WTC11 (cell line): ENCODE data around the gene HLX. TPM values are rescaled to one million over a fixed set of nuclear protein-coding genes. Genes with fewer than 3 reads are reported as not detected.

Experiments
- ATAC-seq: fragments of 200-7000 bp; cut with Tn5 transposase; 2 replicates; pipeline ENCODE4 v1.10.0; 2021; ENCODE audit warnings: mild to moderate bottlenecking, moderate library complexity
- CTCF ChIA-PET: fragments of 300-600 bp; sonication (Branson Sonifier 250); formaldehyde crosslinking; loops from one replicate; lab custom pipeline; 2021; ENCODE audit warnings: antibody characterized with exemption; lab: Charles Lee
- POLR2A ChIA-PET: fragments of 350-600 bp; sonication (Branson Sonifier 250); formaldehyde crosslinking; loops from one replicate; lab custom pipeline; 2021; ENCODE audit warnings: antibody characterized with exemption; lab: Charles Lee
- DNase-seq: peaks from one replicate; pipeline ENCODE4 v3.0.0; 2021; ENCODE audit warnings: low spot score
- H3K27ac Mint-ChIP-seq: 2 replicates; pipeline ENCODE4 v1.8.0; 2021; ENCODE audit warnings: mixed read lengths
- H3K27me3 Mint-ChIP-seq: 2 replicates; pipeline ENCODE4 v1.8.0; 2021; ENCODE audit warnings: low read depth, mild to moderate bottlenecking, moderate library complexity, mixed read lengths
- H3K36me3 Mint-ChIP-seq: 2 replicates; pipeline ENCODE4 v1.8.0; 2021; ENCODE audit warnings: mixed read lengths
- H3K4me1 Mint-ChIP-seq: 2 replicates; pipeline ENCODE4 v1.8.0; 2022; ENCODE audit warnings: mixed read lengths
- H3K4me3 Mint-ChIP-seq: 2 replicates; pipeline ENCODE4 v1.8.0; 2021; ENCODE audit warnings: mild to moderate bottlenecking, moderate library complexity, mixed read lengths
- H3K9me3 Mint-ChIP-seq: 2 replicates; pipeline ENCODE4 v1.8.0; 2021; ENCODE audit warnings: mixed read lengths
- ETV6 ChIP-seq: sonication (generic); formaldehyde crosslinking; IDR thresholded peaks from 2 replicates; pipeline ENCODE4 v1.8.1; 2022; ENCODE audit warnings: mild to moderate bottlenecking, missing genetic modification reagents
- FOXP1 ChIP-seq: sonication (generic); formaldehyde crosslinking; IDR thresholded peaks from 2 replicates; pipeline ENCODE4 v1.8.0; 2022; ENCODE audit warnings: missing genetic modification reagents, mild to moderate bottlenecking, moderate library complexity, borderline replicate concordance
- GRHL2 ChIP-seq: fragments of 250-450 bp; sonication (Bioruptor Pico); IDR thresholded peaks from 2 replicates; pipeline ENCODE4 v1.8.0; 2022; ENCODE audit warnings: mild to moderate bottlenecking, moderate library complexity; ENCODE audit not compliant: insufficient replicate concordance, severe bottlenecking
- JAZF1 ChIP-seq: fragments of 250-450 bp; sonication (Bioruptor Pico); IDR thresholded peaks from 2 replicates; pipeline ENCODE4 v1.9.0; 2021; ENCODE audit warnings: moderate library complexity, mild to moderate bottlenecking, inconsistent platforms
- NFYB ChIP-seq: sonication (generic); formaldehyde crosslinking; conservative IDR thresholded peaks from 2 replicates; pipeline ENCODE4 v1.8.0; 2022; ENCODE audit warnings: low read depth, missing genetic modification reagents
- PRRX2 ChIP-seq: fragments of 250-450 bp; sonication (Bioruptor Pico); IDR thresholded peaks from 2 replicates; pipeline ENCODE4 v1.8.0; 2021; ENCODE audit warnings: mild to moderate bottlenecking
- RELA ChIP-seq: sonication (generic); formaldehyde crosslinking; IDR thresholded peaks from 2 replicates; pipeline ENCODE4 v1.8.1; 2022; ENCODE audit warnings: missing genetic modification reagents, mild to moderate bottlenecking, borderline replicate concordance
- SP1 ChIP-seq: sonication (generic); formaldehyde crosslinking; conservative IDR thresholded peaks from 2 replicates; pipeline ENCODE4 v1.8.1; 2022; ENCODE audit warnings: missing genetic modification reagents
- TP53 ChIP-seq: sonication (generic); formaldehyde crosslinking; IDR thresholded peaks from 2 replicates; pipeline ENCODE4 v1.8.1; 2023; ENCODE audit warnings: mild to moderate bottlenecking, missing genetic modification reagents
- ZNF121 ChIP-seq: sonication (generic); formaldehyde crosslinking; IDR thresholded peaks from 2 replicates; pipeline ENCODE4 v1.8.0; 2023; ENCODE audit warnings: missing genetic modification reagents
- total RNA-seq: library from RNA; stranded (reverse); gene quantifications from 3 replicates; pipeline ENCODE4 v1.2.3, GENCODE V29; 2021
- TF ChIP-seq, protein P1 (sequence below): sonication (generic); formaldehyde crosslinking; IDR thresholded peaks from 2 replicates; pipeline ENCODE4 v1.8.0; 2023; ENCODE audit warnings: mild to moderate bottlenecking, missing genetic modification reagents
- TF ChIP-seq, protein P2 (sequence below): sonication (generic); formaldehyde crosslinking; IDR thresholded peaks from 2 replicates; pipeline ENCODE4 v1.8.0; 2022; ENCODE audit warnings: mild to moderate bottlenecking, missing genetic modification reagents
- TF ChIP-seq, protein P3 (sequence below): fragments of 250-450 bp; sonication (Bioruptor Pico); IDR thresholded peaks from 2 replicates; pipeline ENCODE4 v1.8.0; 2021; ENCODE audit warnings: mild to moderate bottlenecking
- TF ChIP-seq, protein P4 (sequence below): sonication (generic); formaldehyde crosslinking; IDR thresholded peaks from 2 replicates; pipeline ENCODE4 v1.8.0; 2023; ENCODE audit warnings: missing genetic modification reagents
- TF ChIP-seq, protein P5 (sequence below): sonication (generic); formaldehyde crosslinking; IDR thresholded peaks from 2 replicates; pipeline ENCODE4 v1.8.1; 2022; ENCODE audit warnings: mild to moderate bottlenecking, missing genetic modification reagents, moderate library complexity, borderline replicate concordance
- TF ChIP-seq, protein P6 (sequence below): sonication (generic); formaldehyde crosslinking; IDR thresholded peaks from 2 replicates; pipeline ENCODE4 v1.8.1; 2023; ENCODE audit warnings: mild to moderate bottlenecking, missing genetic modification reagents, moderate library complexity
- TF ChIP-seq, protein P7 (sequence below): fragments of 250-450 bp; sonication (Bioruptor Pico); conservative IDR thresholded peaks from 2 replicates; pipeline ENCODE4 v1.9.0; 2021; ENCODE audit warnings: mild to moderate bottlenecking

Gene HLX
- total RNA-seq, 1 experiment from 2014 or later = not detected

DNA sequence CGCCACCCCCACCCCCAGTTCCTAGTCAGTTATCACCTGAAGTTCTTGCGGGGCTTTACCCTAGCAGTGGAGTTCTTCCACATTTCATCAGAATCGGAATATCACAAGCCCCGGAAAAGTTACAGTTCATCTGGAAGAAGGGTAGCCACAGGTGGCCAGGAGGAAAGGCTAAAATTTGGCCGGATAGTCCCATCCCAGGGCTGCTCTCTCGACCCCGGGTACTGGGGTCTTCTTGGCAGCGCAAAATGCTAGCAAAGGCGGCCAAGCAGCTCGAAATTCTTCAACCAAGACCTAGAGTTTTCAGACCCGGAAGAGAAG lies 7.9 kb downstream of the HLX start:
- DNase-seq = no peak
- POLR2A ChIA-PET = no interaction called here
- Mint-ChIP-seq H3K36me3 (peaks cover 3% of the 10 kb centered on the region; the same call in 1 of the 2 replicates), H3K4me3 (peak overlapping the region; percentile 59), H3K27me3 (peaks cover 100% of the 10 kb centered on the region)
- TF ChIP-seq PRRX2 (no peak), SP1 (CRISPR knock-in tag) (no peak), ZNF121 (CRISPR knock-in tag) (no peak)
- TF ChIP-seq, protein P1, sequence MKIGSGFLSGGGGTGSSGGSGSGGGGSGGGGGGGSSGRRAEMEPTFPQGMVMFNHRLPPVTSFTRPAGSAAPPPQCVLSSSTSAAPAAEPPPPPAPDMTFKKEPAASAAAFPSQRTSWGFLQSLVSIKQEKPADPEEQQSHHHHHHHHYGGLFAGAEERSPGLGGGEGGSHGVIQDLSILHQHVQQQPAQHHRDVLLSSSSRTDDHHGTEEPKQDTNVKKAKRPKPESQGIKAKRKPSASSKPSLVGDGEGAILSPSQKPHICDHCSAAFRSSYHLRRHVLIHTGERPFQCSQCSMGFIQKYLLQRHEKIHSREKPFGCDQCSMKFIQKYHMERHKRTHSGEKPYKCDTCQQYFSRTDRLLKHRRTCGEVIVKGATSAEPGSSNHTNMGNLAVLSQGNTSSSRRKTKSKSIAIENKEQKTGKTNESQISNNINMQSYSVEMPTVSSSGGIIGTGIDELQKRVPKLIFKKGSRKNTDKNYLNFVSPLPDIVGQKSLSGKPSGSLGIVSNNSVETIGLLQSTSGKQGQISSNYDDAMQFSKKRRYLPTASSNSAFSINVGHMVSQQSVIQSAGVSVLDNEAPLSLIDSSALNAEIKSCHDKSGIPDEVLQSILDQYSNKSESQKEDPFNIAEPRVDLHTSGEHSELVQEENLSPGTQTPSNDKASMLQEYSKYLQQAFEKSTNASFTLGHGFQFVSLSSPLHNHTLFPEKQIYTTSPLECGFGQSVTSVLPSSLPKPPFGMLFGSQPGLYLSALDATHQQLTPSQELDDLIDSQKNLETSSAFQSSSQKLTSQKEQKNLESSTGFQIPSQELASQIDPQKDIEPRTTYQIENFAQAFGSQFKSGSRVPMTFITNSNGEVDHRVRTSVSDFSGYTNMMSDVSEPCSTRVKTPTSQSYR = no peak
- TF ChIP-seq, protein P2, sequence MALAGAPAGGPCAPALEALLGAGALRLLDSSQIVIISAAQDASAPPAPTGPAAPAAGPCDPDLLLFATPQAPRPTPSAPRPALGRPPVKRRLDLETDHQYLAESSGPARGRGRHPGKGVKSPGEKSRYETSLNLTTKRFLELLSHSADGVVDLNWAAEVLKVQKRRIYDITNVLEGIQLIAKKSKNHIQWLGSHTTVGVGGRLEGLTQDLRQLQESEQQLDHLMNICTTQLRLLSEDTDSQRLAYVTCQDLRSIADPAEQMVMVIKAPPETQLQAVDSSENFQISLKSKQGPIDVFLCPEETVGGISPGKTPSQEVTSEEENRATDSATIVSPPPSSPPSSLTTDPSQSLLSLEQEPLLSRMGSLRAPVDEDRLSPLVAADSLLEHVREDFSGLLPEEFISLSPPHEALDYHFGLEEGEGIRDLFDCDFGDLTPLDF (CRISPR knock-in tag) = no peak
- TF ChIP-seq, protein P3, sequence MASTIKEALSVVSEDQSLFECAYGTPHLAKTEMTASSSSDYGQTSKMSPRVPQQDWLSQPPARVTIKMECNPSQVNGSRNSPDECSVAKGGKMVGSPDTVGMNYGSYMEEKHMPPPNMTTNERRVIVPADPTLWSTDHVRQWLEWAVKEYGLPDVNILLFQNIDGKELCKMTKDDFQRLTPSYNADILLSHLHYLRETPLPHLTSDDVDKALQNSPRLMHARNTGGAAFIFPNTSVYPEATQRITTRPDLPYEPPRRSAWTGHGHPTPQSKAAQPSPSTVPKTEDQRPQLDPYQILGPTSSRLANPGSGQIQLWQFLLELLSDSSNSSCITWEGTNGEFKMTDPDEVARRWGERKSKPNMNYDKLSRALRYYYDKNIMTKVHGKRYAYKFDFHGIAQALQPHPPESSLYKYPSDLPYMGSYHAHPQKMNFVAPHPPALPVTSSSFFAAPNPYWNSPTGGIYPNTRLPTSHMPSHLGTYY (CRISPR knock-in tag) = no peak
- TF ChIP-seq, all 79 proteins: peak for 0
- H3K4me1 Mint-ChIP-seq = peaks cover 70% of the 10 kb centered on the region
- no peak overlapping the region for H3K27ac Mint-ChIP-seq
- no peaks in the 10 kb centered on the region for H3K9me3 Mint-ChIP-seq
- CTCF ChIA-PET = interaction anchor here (1.0 to 1.7 kb wide), 3 partner anchors 8 to 316 kb away, joined by 3 to 5 read pairs (median 4); partner anchors contain the start of gene HLX
- no peak for ATAC-seq

DNA sequence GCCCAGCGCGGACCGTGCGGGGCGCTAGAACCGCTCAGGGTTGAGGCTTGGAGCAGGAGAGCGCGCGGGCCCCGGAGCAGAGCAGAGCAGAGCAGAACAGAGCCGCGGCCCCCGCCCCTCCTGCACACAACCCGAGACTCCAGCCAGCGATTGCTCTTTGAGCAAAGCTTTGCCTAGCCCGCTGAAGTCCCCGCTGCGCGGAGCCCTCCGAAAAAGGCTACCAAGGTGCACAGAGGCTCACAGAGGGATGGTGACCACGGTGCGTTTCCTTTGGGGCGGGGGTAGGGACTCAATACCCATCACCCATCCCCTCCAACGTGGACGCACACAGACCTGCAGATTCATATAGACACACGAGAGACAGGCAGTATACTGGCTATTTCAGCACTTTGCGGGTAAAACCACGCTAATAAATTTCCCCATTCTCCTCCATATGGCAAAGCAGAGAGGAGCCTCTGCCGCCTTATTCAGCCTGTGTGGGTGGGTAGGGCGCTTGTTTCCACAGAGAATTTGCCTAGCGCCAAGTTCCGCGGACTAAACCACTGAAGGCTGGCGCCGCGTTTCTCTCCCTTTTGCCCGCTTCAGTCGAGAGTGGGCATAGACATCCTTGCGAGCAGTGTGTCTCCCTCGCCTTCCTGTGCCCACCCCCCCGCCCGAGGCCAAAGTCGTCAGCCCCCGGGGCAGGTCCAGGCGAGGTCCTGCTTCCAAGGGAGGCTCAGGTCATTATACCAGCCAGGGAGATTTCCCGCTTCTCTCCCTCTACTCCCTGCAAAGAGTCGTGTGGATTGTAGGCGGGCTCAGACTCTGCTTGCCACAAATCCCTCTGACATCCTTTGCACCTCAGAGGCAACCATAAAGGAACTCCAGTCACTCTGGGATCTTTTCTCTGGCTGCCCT lies 8.5 kb downstream of the HLX start:
- ChIA-PET POLR2A (interaction anchor here (1.3 kb wide), 1 partner anchor 9 kb away, joined by 4 read pairs; the partner anchor contains the start of gene HLX), CTCF (interaction anchor here (0.6 to 1.7 kb wide), 5 partner anchors 9 to 1121 kb away, joined by 3 to 5 read pairs (median 5); partner anchors contain the start of gene HLX)
- peaks cover 3% of the 10 kb centered on the region; the same call in 1 of the 2 replicates for H3K36me3 Mint-ChIP-seq
- peak overlapping the region; percentile 59 for H3K4me3 Mint-ChIP-seq
- peak; percentile 62 for DNase-seq
- peaks cover 100% of the 10 kb centered on the region for H3K27me3 Mint-ChIP-seq
- H3K27ac Mint-ChIP-seq = no peak overlapping the region
- ATAC-seq = peak; percentile 39
- H3K9me3 Mint-ChIP-seq = no peaks in the 10 kb centered on the region
- H3K4me1 Mint-ChIP-seq = peaks cover 69% of the 10 kb centered on the region
- TF ChIP-seq FOXP1 (no peak), TP53 (CRISPR knock-in tag) (no peak), ETV6 (CRISPR knock-in tag) (no peak), SP1 (CRISPR knock-in tag) (no peak), NFYB (CRISPR knock-in tag) (no peak), JAZF1 (CRISPR knock-in tag) (no peak), GRHL2 (no peak), RELA (CRISPR knock-in tag) (no peak)
- TF ChIP-seq, protein P4, sequence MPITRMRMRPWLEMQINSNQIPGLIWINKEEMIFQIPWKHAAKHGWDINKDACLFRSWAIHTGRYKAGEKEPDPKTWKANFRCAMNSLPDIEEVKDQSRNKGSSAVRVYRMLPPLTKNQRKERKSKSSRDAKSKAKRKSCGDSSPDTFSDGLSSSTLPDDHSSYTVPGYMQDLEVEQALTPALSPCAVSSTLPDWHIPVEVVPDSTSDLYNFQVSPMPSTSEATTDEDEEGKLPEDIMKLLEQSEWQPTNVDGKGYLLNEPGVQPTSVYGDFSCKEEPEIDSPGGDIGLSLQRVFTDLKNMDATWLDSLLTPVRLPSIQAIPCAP (CRISPR knock-in tag) = no peak
- TF ChIP-seq, protein P5, sequence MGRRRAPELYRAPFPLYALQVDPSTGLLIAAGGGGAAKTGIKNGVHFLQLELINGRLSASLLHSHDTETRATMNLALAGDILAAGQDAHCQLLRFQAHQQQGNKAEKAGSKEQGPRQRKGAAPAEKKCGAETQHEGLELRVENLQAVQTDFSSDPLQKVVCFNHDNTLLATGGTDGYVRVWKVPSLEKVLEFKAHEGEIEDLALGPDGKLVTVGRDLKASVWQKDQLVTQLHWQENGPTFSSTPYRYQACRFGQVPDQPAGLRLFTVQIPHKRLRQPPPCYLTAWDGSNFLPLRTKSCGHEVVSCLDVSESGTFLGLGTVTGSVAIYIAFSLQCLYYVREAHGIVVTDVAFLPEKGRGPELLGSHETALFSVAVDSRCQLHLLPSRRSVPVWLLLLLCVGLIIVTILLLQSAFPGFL = no peak
- TF ChIP-seq, protein P3 (CRISPR knock-in tag) = no peak
- TF ChIP-seq, protein P6, sequence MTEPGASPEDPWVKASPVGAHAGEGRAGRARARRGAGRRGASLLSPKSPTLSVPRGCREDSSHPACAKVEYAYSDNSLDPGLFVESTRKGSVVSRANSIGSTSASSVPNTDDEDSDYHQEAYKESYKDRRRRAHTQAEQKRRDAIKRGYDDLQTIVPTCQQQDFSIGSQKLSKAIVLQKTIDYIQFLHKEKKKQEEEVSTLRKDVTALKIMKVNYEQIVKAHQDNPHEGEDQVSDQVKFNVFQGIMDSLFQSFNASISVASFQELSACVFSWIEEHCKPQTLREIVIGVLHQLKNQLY (CRISPR knock-in tag) = no peak
- TF ChIP-seq, protein P1 = no peak
- TF ChIP-seq, protein P7, sequence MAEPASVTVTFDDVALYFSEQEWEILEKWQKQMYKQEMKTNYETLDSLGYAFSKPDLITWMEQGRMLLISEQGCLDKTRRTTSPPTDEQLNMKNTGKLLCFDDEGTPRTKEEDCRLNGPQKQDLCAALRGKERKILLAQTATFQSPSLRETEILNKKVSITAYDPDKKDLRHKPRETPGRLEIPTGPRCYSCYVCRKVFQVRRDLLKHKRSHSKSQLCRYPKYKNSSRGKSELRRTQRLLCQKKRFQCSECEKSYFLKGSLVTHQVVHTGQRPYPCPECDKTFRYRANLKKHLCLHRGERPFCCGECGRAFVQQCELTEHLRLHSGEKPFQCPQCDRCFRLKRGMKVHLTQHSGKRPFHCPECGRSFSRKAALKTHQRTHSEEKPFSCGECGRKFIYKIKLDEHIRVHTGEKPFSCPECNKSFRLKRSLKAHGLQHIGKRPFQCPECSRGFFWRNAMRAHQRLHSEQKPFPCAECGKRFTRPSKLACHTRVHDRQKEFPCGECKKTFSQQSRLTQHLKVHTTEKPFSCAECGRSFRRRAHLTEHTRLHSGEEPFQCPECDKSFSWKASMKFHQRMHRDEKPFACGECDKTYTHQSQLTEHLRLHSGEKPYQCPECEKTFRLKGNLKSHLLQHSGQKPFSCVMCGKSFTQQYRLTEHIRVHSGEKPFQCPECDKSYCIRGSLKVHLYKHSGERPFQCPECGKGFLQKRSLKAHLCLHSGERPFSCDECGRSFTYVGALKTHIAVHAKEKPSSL = no peak
